Nephron progenitor cell (in vitro differentiated cells): ENCODE data around the gene CYP1B1.

Experiments
- DNase-seq: peaks from one replicate; pipeline ENCODE4 v3.0.0; 2021
- H3K27ac Mint-ChIP-seq: 2 replicates; pipeline ENCODE4 v1.8.0; 2021; ENCODE audit warnings: mild to moderate bottlenecking, moderate library complexity, mixed read lengths
- H3K27me3 Mint-ChIP-seq: 2 replicates; pipeline ENCODE4 v1.8.0; 2021; ENCODE audit warnings: mild to moderate bottlenecking, low read depth, mixed read lengths; ENCODE audit not compliant: poor library complexity
- H3K36me3 Mint-ChIP-seq: 2 replicates; pipeline ENCODE4 v1.8.0; 2021; ENCODE audit warnings: low read depth, mixed read lengths
- H3K4me1 Mint-ChIP-seq: 2 replicates; pipeline ENCODE4 v1.8.0; 2021; ENCODE audit warnings: mixed read lengths
- H3K4me3 Mint-ChIP-seq: 2 replicates; pipeline ENCODE4 v1.8.0; 2021; ENCODE audit warnings: mild to moderate bottlenecking, moderate library complexity, mixed read lengths
- H3K9me3 Mint-ChIP-seq: 2 replicates; pipeline ENCODE4 v1.8.0; 2021; ENCODE audit warnings: mild to moderate bottlenecking, moderate library complexity, mixed read lengths
- TF ChIP-seq, protein P1 (sequence below): fragments of 200-600 bp; sonication (generic); IDR thresholded peaks from 2 replicates; pipeline ENCODE4 v1.5.0; 2021; ENCODE audit warnings: antibody characterized with exemption

Gene CYP1B1

GRCh38 chr2:38075507-38076151, at the start of gene CYP1B1:
CYP1B1 (minus strand) TSS chr2:38076151; CDS start chr2:38075388, 763 bp downstream.
- Mint-ChIP-seq H3K9me3 (no peaks in the 10 kb centered on the region), H3K27me3 (peaks cover 88% of the 10 kb centered on the region), H3K27ac (no peak within 1 kb of the TSS), H3K36me3 (no peaks in the 10 kb centered on the region), H3K4me3 (peak within 1 kb of the TSS; percentile 85), H3K4me1 (peaks cover 17% of the 10 kb centered on the region)
- no peak for DNase-seq
- TF ChIP-seq, protein P1, sequence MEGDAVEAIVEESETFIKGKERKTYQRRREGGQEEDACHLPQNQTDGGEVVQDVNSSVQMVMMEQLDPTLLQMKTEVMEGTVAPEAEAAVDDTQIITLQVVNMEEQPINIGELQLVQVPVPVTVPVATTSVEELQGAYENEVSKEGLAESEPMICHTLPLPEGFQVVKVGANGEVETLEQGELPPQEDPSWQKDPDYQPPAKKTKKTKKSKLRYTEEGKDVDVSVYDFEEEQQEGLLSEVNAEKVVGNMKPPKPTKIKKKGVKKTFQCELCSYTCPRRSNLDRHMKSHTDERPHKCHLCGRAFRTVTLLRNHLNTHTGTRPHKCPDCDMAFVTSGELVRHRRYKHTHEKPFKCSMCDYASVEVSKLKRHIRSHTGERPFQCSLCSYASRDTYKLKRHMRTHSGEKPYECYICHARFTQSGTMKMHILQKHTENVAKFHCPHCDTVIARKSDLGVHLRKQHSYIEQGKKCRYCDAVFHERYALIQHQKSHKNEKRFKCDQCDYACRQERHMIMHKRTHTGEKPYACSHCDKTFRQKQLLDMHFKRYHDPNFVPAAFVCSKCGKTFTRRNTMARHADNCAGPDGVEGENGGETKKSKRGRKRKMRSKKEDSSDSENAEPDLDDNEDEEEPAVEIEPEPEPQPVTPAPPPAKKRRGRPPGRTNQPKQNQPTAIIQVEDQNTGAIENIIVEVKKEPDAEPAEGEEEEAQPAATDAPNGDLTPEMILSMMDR, result no peak

DNA sequence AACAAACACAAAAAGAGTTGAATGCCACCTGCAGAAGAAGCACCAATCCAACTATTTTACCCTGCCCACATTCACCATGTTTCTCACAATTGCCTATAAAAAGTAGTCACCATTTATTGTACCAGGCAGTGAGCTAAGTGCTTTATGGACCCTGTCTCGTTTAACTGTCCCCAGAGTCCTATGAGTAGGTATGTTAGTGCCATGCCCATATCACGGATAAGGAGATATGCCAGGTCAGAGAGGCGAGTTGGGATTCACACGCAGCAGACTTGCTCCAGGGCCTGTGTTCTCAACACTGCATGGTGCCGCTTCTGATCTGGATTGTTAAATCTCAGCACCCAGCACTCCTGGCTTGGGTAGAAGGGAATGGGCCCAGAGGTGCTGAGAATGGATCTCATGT, 49.1 kb upstream of the CYP1B1 start:
- H3K36me3 Mint-ChIP-seq, result peaks cover 22% of the 10 kb centered on the region
- peaks cover 15% of the 10 kb centered on the region for H3K4me1 Mint-ChIP-seq
- TF ChIP-seq, protein P1, result no peak
- H3K27ac Mint-ChIP-seq, result no peak overlapping the region
- H3K9me3 Mint-ChIP-seq, result peaks cover 33% of the 10 kb centered on the region
- no peak overlapping the region for H3K4me3 Mint-ChIP-seq
- peaks cover 4% of the 10 kb centered on the region for H3K27me3 Mint-ChIP-seq
- DNase-seq, result no peak

DNA sequence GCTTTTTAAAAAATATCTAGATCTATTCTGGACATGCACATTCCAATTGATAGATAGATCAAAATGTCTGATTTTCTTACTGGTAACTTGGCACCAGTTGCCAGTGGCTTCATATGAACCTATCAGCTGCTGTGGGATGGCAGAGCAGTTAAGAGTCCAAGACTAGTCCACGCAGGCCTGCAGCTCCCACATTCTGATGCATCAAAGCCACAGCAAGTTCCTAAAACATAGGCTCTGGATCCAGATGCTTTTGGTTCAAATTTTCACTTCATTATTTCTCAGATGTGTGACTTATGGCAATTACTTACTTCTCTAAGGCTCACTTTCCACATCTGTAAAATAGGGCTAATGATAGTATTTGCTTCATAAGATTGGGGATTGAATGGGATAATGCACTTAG, 48.0 kb upstream of the CYP1B1 start:
- Mint-ChIP-seq H3K4me3 (no peak overlapping the region), H3K27me3 (peaks cover 7% of the 10 kb centered on the region), H3K27ac (no peak overlapping the region), H3K4me1 (peaks cover 22% of the 10 kb centered on the region), H3K36me3 (peaks cover 22% of the 10 kb centered on the region), H3K9me3 (peaks cover 36% of the 10 kb centered on the region)
- TF ChIP-seq, protein P1, result no peak
- no peak for DNase-seq

DNA sequence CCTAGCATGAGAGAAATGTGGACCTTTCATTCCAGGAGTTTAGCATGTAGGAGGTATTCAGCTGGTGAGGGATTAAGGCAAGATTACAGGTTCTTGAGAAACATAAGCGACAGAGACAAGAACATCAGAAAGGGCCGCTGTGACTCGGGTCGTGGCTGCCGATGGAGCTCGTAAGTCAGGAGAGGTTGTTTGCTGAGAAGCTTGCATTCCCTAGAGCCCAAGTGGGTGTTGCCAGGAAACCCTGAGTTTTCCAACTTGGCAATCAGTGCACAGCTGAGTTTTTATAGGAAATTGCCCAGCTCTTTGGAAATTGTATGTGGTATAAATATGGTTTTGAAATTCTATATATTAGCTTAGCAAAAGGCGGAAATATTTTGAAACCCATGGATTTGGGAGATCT, 46.4 kb upstream of the CYP1B1 start:
- Mint-ChIP-seq H3K4me3 (no peak overlapping the region), H3K27ac (no peak overlapping the region), H3K27me3 (peaks cover 9% of the 10 kb centered on the region), H3K36me3 (peaks cover 17% of the 10 kb centered on the region), H3K4me1 (peaks cover 22% of the 10 kb centered on the region), H3K9me3 (peaks cover 28% of the 10 kb centered on the region)
- TF ChIP-seq, protein P1, result no peak
- DNase-seq, result no peak

DNA sequence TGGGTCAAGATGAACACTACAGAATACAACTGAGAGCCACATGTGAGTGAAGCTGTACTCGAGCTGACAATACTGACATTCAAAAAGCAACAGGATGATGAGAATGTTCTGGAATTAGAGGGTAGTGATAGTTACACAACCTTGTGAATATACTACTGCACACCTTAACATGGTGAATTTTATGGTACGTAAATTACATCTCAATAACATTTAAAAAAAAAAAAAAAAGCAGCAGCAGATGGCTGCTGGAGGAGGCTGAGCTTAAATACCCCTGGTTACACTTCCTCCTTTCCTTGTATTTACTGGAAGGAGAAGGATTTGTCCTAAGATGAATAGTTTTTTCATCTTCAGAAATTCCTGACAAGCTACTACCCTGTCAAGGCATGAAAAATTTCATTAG, 45.5 kb upstream of the CYP1B1 start:
- peaks cover 20% of the 10 kb centered on the region for H3K9me3 Mint-ChIP-seq

More for the DNA sequence above, 45.5 kb upstream of the CYP1B1 start:
- TF ChIP-seq, protein P1, result no peak
- H3K27me3 Mint-ChIP-seq, result peaks cover 12% of the 10 kb centered on the region
- DNase-seq, result no peak
- H3K4me1 Mint-ChIP-seq, result peaks cover 23% of the 10 kb centered on the region
- peaks cover 9% of the 10 kb centered on the region for H3K36me3 Mint-ChIP-seq
- H3K27ac Mint-ChIP-seq, result no peak overlapping the region
- no peak overlapping the region for H3K4me3 Mint-ChIP-seq
